ENCODE measurements around the gene PARM1.

- no peak for TF ChIP-seq CTCF (IDR thresholded peaks at IDR 0.05; ENCODE audit: insufficient read depth, low read length, poor library complexity, severe bottlenecking)
- no peak for TF ChIP-seq EZH2phosphoT487 (conservative IDR thresholded peaks at IDR 0.05; ENCODE audit: low read length)
These were observed 75.0 kb downstream of the PARM1 start for GRCh38 chr4:75007891-75008290.

All from SU-DHL-6 (cell line).